BLaER1 (cell line): ENCODE measurements around the gene CC2D1A.

Experiments
- H3K27ac ChIP-seq: shearing (Covaris generic); formaldehyde crosslinking; 2 replicates; pipeline ENCODE4 v1.8.1; 2022
- H3K27me3 ChIP-seq: shearing (Covaris generic); formaldehyde crosslinking; 2 replicates; pipeline ENCODE4 v1.8.1; 2022
- H3K36me3 ChIP-seq: shearing (Covaris generic); formaldehyde crosslinking; 2 replicates; pipeline ENCODE4 v1.8.1; 2022
- H3K4me1 ChIP-seq: shearing (Covaris generic); formaldehyde crosslinking; 2 replicates; pipeline ENCODE4 v1.8.1; 2022
- H3K4me2 ChIP-seq: shearing (Covaris generic); formaldehyde crosslinking; 2 replicates; pipeline ENCODE4 v1.8.1; 2022
- H3K4me3 ChIP-seq: shearing (Covaris generic); formaldehyde crosslinking; 2 replicates; pipeline ENCODE4 v1.8.1; 2022
- H3K9ac ChIP-seq: shearing (Covaris generic); formaldehyde crosslinking; 2 replicates; pipeline ENCODE4 v1.8.1; 2022
- H3K9me3 ChIP-seq: shearing (Covaris generic); formaldehyde crosslinking; 2 replicates; pipeline ENCODE4 v1.8.1; 2022
- H4K20me1 ChIP-seq: shearing (Covaris generic); formaldehyde crosslinking; 2 replicates; pipeline ENCODE4 v1.8.1; 2022
- Cebpa-rat ChIP-seq: shearing (Covaris generic); IDR thresholded peaks from 2 replicates; pipeline ENCODE4 v1.8.1; 2022

The CC2D1A gene

GRCh38 chr19:13899912-13900584 is 6.0 kb upstream of the CC2D1A start:
- H3K4me2 ChIP-seq, result no peak overlapping the region
- no peak overlapping the region for H3K4me3 ChIP-seq
- TF ChIP-seq Cebpa-rat, result no peak
- H3K27ac ChIP-seq, result no peak overlapping the region
- no peaks in the 10 kb centered on the region for H3K9me3 ChIP-seq
- no peak overlapping the region for H3K9ac ChIP-seq
- no peaks in the 10 kb centered on the region for H4K20me1 ChIP-seq
- no peaks in the 10 kb centered on the region for H3K36me3 ChIP-seq
- H3K4me1 ChIP-seq, result peaks cover 10% of the 10 kb centered on the region
- H3K27me3 ChIP-seq, result no peaks in the 10 kb centered on the region

- no peak overlapping the region for H3K4me2 ChIP-seq
Measured at GRCh38 chr19:13902993-13903555, 2.9 kb upstream of the CC2D1A start.

DNA sequence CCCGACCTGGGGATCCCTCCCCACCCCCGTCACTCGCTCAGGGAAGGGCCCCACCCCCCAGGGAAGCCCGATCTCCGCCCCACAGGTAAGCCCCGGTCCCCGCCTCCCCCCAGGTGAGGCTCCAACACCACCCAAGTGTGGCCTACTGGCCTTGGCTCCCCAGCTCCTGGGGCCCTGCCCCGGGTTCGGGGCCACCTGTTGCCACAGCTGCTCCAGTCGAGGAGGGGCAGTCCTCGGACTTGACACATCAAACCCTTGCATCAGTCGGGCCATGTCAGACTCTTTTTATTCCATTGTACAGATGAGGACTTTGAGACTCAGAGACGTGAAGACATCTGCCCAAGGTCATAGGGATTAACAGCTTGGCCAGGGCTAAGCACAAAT is 512 bp downstream of the CC2D1A start:
- peak overlapping the region; percentile 86 for H3K9ac ChIP-seq
- peak overlapping the region; percentile 94 for H3K4me2 ChIP-seq
- no peaks in the 10 kb centered on the region for H3K9me3 ChIP-seq
- H3K27me3 ChIP-seq, result no peaks in the 10 kb centered on the region
- H3K36me3 ChIP-seq, result peaks cover 23% of the 10 kb centered on the region
- H4K20me1 ChIP-seq, result no peaks in the 10 kb centered on the region
- TF ChIP-seq Cebpa-rat, result no peak
- peaks cover 49% of the 10 kb centered on the region for H3K4me1 ChIP-seq
- peak overlapping the region; percentile 90 for H3K4me3 ChIP-seq
- H3K27ac ChIP-seq, result peak overlapping the region; percentile 81

More at GRCh38 chr19:13902993-13903555, 2.9 kb upstream of the CC2D1A start:
- Histone ChIP-seq H3K4me1 (peaks cover 34% of the 10 kb centered on the region), H3K27ac (no peak overlapping the region), H3K9me3 (no peaks in the 10 kb centered on the region), H4K20me1 (no peaks in the 10 kb centered on the region), H3K36me3 (no peaks in the 10 kb centered on the region), H3K4me3 (no peak overlapping the region), H3K27me3 (no peaks in the 10 kb centered on the region), H3K9ac (no peak overlapping the region)
- TF ChIP-seq Cebpa-rat, result no peak

DNA sequence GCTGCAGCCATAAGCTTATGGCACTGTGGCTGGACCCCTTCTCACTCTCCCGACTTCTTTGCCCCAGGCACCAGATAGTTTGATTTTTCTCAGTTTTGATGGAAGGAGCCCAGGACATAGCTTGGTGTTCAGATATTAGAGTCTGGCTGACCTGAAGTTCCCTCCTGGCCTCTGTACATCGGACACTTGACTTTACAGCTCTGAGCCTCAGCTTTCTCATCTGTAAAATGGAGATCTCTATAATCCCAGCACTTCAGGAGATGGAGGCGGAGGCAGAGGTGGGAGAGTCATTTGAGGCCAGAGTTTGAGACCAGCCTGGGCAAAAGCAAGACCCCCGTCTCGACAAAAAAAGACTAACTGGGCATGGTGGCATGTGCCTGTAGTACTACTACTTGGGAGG is 909 bp downstream of the CC2D1A start:
- peak overlapping the region; percentile 86 for H3K9ac ChIP-seq
- no peak for TF ChIP-seq Cebpa-rat
- H3K9me3 ChIP-seq, result no peaks in the 10 kb centered on the region
- peak overlapping the region; percentile 81; the same call in 1 of the 2 replicates for H3K27ac ChIP-seq
- H3K4me1 ChIP-seq, result peaks cover 49% of the 10 kb centered on the region
- H3K4me2 ChIP-seq, result peak overlapping the region; percentile 94
- no peaks in the 10 kb centered on the region for H4K20me1 ChIP-seq
- peaks cover 27% of the 10 kb centered on the region for H3K36me3 ChIP-seq
- H3K27me3 ChIP-seq, result no peaks in the 10 kb centered on the region
- peak overlapping the region; percentile 90 for H3K4me3 ChIP-seq

DNA sequence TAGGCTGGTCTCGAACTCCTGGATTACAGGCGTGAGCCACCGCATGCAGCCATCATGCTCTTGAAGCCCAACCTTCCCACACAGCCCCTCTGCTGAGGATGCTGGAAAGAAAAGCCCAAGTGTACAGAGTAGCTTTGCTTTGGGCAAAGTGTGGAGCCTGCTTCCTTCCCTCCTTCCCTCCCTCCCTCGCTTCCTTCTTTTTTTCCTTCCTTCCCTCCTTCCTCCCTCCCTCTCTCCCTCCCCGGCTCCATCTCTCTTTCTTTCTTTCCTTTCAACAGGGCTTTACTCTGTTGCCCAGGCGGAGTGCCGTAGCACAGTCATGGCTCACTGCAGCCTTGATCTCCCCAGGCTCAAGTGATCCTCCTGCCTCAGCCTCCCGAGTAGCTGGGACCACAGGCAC is 2.7 kb downstream of the CC2D1A start:
- no peak overlapping the region for H3K4me2 ChIP-seq
- no peak overlapping the region for H3K9ac ChIP-seq
- H3K36me3 ChIP-seq, result peaks cover 45% of the 10 kb centered on the region
- H4K20me1 ChIP-seq, result no peaks in the 10 kb centered on the region
- no peak overlapping the region for H3K27ac ChIP-seq
- no peaks in the 10 kb centered on the region for H3K27me3 ChIP-seq
- no peaks in the 10 kb centered on the region for H3K9me3 ChIP-seq
- no peak for TF ChIP-seq Cebpa-rat
- no peak overlapping the region for H3K4me3 ChIP-seq
- H3K4me1 ChIP-seq, result peaks cover 45% of the 10 kb centered on the region

GRCh38 chr19:13909430-13909829 is 3.4 kb downstream of the CC2D1A start:
- Histone ChIP-seq H3K4me3 (no peak overlapping the region), H4K20me1 (no peaks in the 10 kb centered on the region), H3K4me2 (peak overlapping the region; percentile 22; the same call in 1 of the 2 replicates), H3K4me1 (peaks cover 41% of the 10 kb centered on the region), H3K9me3 (no peaks in the 10 kb centered on the region), H3K27ac (0 out of 2 replicates have a peak overlapping the region, but pooled peaks have one; percentile 1), H3K9ac (no peak overlapping the region), H3K36me3 (peaks cover 52% of the 10 kb centered on the region), H3K27me3 (no peaks in the 10 kb centered on the region)
- no peak for TF ChIP-seq Cebpa-rat

DNA sequence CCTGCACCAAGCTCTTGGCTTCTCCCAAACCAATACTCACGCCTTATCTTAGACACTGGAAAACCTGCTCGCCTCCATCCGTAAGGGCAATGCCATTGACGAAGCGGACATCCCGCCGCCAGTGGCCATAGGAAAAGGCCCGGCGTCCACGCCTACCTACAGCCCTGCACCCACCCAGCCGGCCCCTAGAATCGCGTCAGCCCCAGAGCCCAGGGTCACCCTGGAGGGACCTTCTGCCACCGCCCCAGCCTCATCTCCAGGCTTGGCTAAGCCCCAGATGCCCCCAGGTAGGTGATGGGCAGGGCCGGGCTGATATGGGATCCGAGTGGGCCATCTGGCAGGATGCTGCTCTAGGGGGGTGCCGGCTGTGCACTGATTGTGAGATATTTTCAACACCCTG is 7.4 kb downstream of the CC2D1A start:
- no peaks in the 10 kb centered on the region for H3K27me3 ChIP-seq
- H3K4me3 ChIP-seq, result no peak overlapping the region
- H3K9me3 ChIP-seq, result no peaks in the 10 kb centered on the region
- peaks cover 15% of the 10 kb centered on the region for H3K4me1 ChIP-seq
- no peak overlapping the region for H3K9ac ChIP-seq
- H3K36me3 ChIP-seq, result peaks cover 89% of the 10 kb centered on the region
- no peak for TF ChIP-seq Cebpa-rat
- H4K20me1 ChIP-seq, result no peaks in the 10 kb centered on the region
- no peak overlapping the region for H3K4me2 ChIP-seq
- H3K27ac ChIP-seq, result no peak overlapping the region

DNA sequence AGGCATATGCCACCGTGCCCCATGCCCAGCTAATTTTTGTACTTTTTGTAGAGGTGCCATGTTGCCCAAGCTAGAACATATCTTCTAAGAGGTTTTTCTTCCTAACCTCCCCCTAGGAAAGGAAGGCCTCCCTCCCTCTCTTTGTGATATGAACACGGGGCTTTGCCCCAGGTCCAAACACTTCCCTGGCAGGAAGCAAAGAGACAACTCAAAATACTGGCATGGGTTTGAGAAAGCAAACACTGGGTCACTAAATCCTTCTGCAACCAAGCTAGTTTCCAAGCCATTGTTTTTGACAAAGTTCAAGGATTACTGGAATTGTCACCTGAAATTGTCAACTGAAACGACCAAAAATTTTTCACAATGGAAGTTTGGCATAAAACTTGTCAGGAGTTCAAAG is 8.8 kb downstream of the CC2D1A start:
- H3K9me3 ChIP-seq, result no peaks in the 10 kb centered on the region
- peaks cover under 1% of the 10 kb centered on the region for H3K4me1 ChIP-seq
- TF ChIP-seq Cebpa-rat, result no peak
- H3K4me3 ChIP-seq, result no peak overlapping the region
- no peak overlapping the region for H3K9ac ChIP-seq
- no peaks in the 10 kb centered on the region for H4K20me1 ChIP-seq
- no peaks in the 10 kb centered on the region for H3K27me3 ChIP-seq
- H3K4me2 ChIP-seq, result no peak overlapping the region
- H3K36me3 ChIP-seq, result peaks cover 96% of the 10 kb centered on the region
- no peak overlapping the region for H3K27ac ChIP-seq

GRCh38 chr19:13917888-13918406 is 11.9 kb downstream of the CC2D1A start:
- no peaks in the 10 kb centered on the region for H3K4me1 ChIP-seq
- H3K9ac ChIP-seq, result no peak overlapping the region
- peaks cover 8% of the 10 kb centered on the region for H3K9me3 ChIP-seq
- no peaks in the 10 kb centered on the region for H3K27me3 ChIP-seq
- H3K4me2 ChIP-seq, result no peak overlapping the region
- no peak overlapping the region for H3K27ac ChIP-seq
- no peak for TF ChIP-seq Cebpa-rat
- H4K20me1 ChIP-seq, result no peaks in the 10 kb centered on the region
- peaks cover 96% of the 10 kb centered on the region for H3K36me3 ChIP-seq
- H3K4me3 ChIP-seq, result no peak overlapping the region

GRCh38 chr19:13918726-13919411 is 12.9 kb downstream of the CC2D1A start:
- H3K9ac ChIP-seq, result no peak overlapping the region
- no peak for TF ChIP-seq Cebpa-rat
- H3K4me2 ChIP-seq, result no peak overlapping the region
- peaks cover 96% of the 10 kb centered on the region for H3K36me3 ChIP-seq
- H3K4me1 ChIP-seq, result no peaks in the 10 kb centered on the region
- H3K4me3 ChIP-seq, result no peak overlapping the region
- H3K27me3 ChIP-seq, result no peaks in the 10 kb centered on the region
- H3K27ac ChIP-seq, result no peak overlapping the region
- H3K9me3 ChIP-seq, result peaks cover 8% of the 10 kb centered on the region
- H4K20me1 ChIP-seq, result no peaks in the 10 kb centered on the region
